ENCODE results near the gene RASEF.

The RASEF gene

DNA sequence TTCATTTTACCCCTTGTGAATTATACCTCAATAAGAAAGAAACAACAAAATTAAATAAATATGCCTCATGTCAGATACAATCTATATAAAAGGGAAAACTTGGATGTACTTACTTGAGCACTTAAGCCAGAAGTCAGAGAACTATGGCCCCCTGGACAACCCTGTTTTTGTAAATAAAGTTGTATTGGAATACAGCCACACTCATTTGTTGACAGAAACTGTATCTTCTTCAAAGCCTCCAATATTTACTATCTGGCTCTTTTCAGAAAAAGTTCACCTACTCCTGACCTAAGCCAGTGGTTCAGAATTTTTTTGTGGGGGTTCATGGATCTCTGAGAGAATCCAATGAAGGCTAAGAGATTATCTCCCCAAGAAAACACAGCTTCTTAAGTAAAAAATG, 45.3 kb upstream of the RASEF start:
- Histone ChIP-seq H2AFZ (ENCODE audit: low read length) (no peak overlapping the region), H3K79me2 (ENCODE audit: insufficient read depth, low read length) (no peaks in the 10 kb centered on the region), H3K4me1 (ENCODE audit: insufficient read depth, low read length, poor library complexity, severe bottlenecking) (no peaks in the 10 kb centered on the region), H3K9me3 (ENCODE audit: insufficient read depth, low read depth, low read length) (no peaks in the 10 kb centered on the region; the same call in 1 of the 2 replicates), H3K4me2 (ENCODE audit: low read depth, low read length, poor library complexity, severe bottlenecking) (no peak overlapping the region), H3K9me2 (replicated peaks; ENCODE audit: low read depth, low read length) (no peaks in the 10 kb centered on the region), H4K20me1 (ENCODE audit: insufficient read depth, low read length, poor library complexity, severe bottlenecking) (no peaks in the 10 kb centered on the region), H3K4me3 (ENCODE audit: low read length, poor library complexity, severe bottlenecking) (no peak overlapping the region), H3K27me3 (ENCODE audit: insufficient read depth, low read length, poor library complexity, severe bottlenecking) (no peaks in the 10 kb centered on the region), H3F3A (ENCODE audit: low read depth) (no peaks in the 10 kb centered on the region), H3K9ac (ENCODE audit: low read depth, low read length, poor library complexity, severe bottlenecking) (no peak overlapping the region), H3K36me3 (ENCODE audit: insufficient read depth, low read length) (no peaks in the 10 kb centered on the region)
- no peak for TF ChIP-seq EZH2phosphoT487 (IDR thresholded peaks at IDR 0.05; ENCODE audit: borderline replicate concordance)
- TF ChIP-seq, protein P1, sequence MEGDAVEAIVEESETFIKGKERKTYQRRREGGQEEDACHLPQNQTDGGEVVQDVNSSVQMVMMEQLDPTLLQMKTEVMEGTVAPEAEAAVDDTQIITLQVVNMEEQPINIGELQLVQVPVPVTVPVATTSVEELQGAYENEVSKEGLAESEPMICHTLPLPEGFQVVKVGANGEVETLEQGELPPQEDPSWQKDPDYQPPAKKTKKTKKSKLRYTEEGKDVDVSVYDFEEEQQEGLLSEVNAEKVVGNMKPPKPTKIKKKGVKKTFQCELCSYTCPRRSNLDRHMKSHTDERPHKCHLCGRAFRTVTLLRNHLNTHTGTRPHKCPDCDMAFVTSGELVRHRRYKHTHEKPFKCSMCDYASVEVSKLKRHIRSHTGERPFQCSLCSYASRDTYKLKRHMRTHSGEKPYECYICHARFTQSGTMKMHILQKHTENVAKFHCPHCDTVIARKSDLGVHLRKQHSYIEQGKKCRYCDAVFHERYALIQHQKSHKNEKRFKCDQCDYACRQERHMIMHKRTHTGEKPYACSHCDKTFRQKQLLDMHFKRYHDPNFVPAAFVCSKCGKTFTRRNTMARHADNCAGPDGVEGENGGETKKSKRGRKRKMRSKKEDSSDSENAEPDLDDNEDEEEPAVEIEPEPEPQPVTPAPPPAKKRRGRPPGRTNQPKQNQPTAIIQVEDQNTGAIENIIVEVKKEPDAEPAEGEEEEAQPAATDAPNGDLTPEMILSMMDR (conservative IDR thresholded peaks at IDR 0.05; ENCODE audit: low read length), result no peak

DNA sequence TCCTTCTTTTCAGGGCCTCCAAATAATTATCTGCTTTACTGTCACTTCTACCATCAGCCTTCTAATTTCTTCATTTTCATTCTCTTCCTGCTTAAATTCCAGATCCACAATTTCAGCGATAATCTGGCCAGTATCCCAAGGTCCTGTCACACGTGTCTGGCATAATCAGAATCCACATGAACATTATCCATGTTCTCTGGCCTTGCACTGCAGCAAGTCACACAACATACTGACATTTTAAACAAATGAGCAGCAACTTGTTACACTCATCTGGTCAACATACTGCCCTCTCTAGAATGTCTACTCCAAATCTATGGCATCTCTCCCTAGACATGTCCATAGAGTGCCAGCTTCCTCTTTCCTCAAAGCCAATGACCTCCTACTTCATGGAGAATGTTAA, 43.8 kb upstream of the RASEF start:
- H3K79me2 ChIP-seq (ENCODE audit: insufficient read depth, low read length), result no peaks in the 10 kb centered on the region
- TF ChIP-seq EZH2phosphoT487 (IDR thresholded peaks at IDR 0.05; ENCODE audit: borderline replicate concordance), result no peak
- TF ChIP-seq, protein P1 (conservative IDR thresholded peaks at IDR 0.05; ENCODE audit: low read length), result no peak
- H3K4me1 ChIP-seq (ENCODE audit: insufficient read depth, low read length, poor library complexity, severe bottlenecking), result no peaks in the 10 kb centered on the region
- no peaks in the 10 kb centered on the region for H3K27me3 ChIP-seq (ENCODE audit: insufficient read depth, low read length, poor library complexity, severe bottlenecking)
- no peaks in the 10 kb centered on the region for H3K36me3 ChIP-seq (ENCODE audit: insufficient read depth, low read length)
- H3K9me3 ChIP-seq (ENCODE audit: insufficient read depth, low read depth, low read length), result no peaks in the 10 kb centered on the region
- no peak overlapping the region for H3K4me3 ChIP-seq (ENCODE audit: low read length, poor library complexity, severe bottlenecking)
- no peak overlapping the region for H2AFZ ChIP-seq (ENCODE audit: low read length)
- no peaks in the 10 kb centered on the region for H3K9me2 ChIP-seq (replicated peaks; ENCODE audit: low read depth, low read length)
- H3K9ac ChIP-seq (ENCODE audit: low read depth, low read length, poor library complexity, severe bottlenecking), result no peak overlapping the region
- no peaks in the 10 kb centered on the region for H3F3A ChIP-seq (ENCODE audit: low read depth)
- no peaks in the 10 kb centered on the region for H4K20me1 ChIP-seq (ENCODE audit: insufficient read depth, low read length, poor library complexity, severe bottlenecking)
- H3K4me2 ChIP-seq (ENCODE audit: low read depth, low read length, poor library complexity, severe bottlenecking), result no peak overlapping the region

DNA sequence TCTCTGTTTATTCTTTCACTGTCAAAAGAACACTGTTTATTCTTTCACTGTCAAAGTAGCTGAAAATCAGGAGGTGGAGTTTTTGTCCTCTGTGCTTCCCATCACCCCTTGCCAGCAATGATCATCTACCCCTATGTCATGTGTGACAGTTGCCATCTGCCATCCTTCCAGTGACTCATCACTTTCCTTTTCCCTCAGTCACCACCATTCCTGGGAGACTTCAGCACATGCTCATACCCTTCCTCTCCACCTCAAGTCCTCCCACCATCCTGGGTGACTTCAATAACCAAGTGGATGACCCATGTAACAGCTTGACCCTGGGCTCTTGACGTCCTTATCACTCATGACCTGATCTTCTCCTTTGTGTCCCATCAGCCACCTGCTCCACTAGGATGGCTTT, 43.3 kb upstream of the RASEF start:
- no peak overlapping the region for H3K4me3 ChIP-seq (ENCODE audit: low read length, poor library complexity, severe bottlenecking)
- no peak overlapping the region for H3K9ac ChIP-seq (ENCODE audit: low read depth, low read length, poor library complexity, severe bottlenecking)
- no peaks in the 10 kb centered on the region for H3K27me3 ChIP-seq (ENCODE audit: insufficient read depth, low read length, poor library complexity, severe bottlenecking)
- TF ChIP-seq, protein P1 (conservative IDR thresholded peaks at IDR 0.05; ENCODE audit: low read length), result no peak
- TF ChIP-seq EZH2phosphoT487 (IDR thresholded peaks at IDR 0.05; ENCODE audit: borderline replicate concordance), result no peak
- H3K4me1 ChIP-seq (ENCODE audit: insufficient read depth, low read length, poor library complexity, severe bottlenecking), result no peaks in the 10 kb centered on the region
- no peaks in the 10 kb centered on the region for H3F3A ChIP-seq (ENCODE audit: low read depth)
- H4K20me1 ChIP-seq (ENCODE audit: insufficient read depth, low read length, poor library complexity, severe bottlenecking), result no peaks in the 10 kb centered on the region
- H3K9me3 ChIP-seq (ENCODE audit: insufficient read depth, low read depth, low read length), result no peaks in the 10 kb centered on the region
- no peaks in the 10 kb centered on the region for H3K36me3 ChIP-seq (ENCODE audit: insufficient read depth, low read length)
- no peaks in the 10 kb centered on the region for H3K79me2 ChIP-seq (ENCODE audit: insufficient read depth, low read length)
- no peak overlapping the region for H3K4me2 ChIP-seq (ENCODE audit: low read depth, low read length, poor library complexity, severe bottlenecking)
- H3K9me2 ChIP-seq (replicated peaks; ENCODE audit: low read depth, low read length), result no peaks in the 10 kb centered on the region
- no peak overlapping the region for H2AFZ ChIP-seq (ENCODE audit: low read length)

Data from Loucy (cell line).